ENCODE measurements around the gene KIF25. TPM values are rescaled to one million over a fixed set of nuclear protein-coding genes. Genes with fewer than 3 reads are reported as not detected.

Gene KIF25
- total and polyA plus RNA-seq, 9 donors = 0.32 to 1.2 (median 0.74) TPM; not detected in 4

DNA sequence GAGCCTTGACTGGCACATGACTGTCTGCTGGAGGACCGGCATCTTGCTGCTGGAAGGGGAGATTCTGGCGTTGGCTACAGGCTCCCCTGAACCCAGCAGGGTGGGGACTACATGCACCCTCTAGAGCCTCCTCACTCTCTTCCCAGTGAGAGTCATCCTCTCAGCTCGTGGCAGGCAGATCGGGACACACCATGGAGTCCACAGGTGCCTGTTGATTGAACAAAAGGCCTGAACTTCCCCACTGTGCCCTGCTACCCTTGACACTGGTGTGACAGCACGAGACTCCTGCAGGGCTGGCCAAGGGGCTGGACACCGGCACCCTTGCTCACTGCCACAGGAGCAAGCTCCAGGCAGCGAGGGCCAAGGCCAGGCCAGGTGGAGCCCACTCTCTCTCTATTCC lies 73.3 kb downstream of the KIF25 start:
- Histone ChIP-seq H3K36me3 (no peaks in the 10 kb centered on the region), H3K4me1 (ENCODE audit: insufficient read depth) (no peaks in the 10 kb centered on the region), H3K4me3 (no peak overlapping the region), H3K27ac (no peak overlapping the region), H3K27me3 (no peaks in the 10 kb centered on the region), H3K9me3 (no peaks in the 10 kb centered on the region)
- TF ChIP-seq, protein P1, sequence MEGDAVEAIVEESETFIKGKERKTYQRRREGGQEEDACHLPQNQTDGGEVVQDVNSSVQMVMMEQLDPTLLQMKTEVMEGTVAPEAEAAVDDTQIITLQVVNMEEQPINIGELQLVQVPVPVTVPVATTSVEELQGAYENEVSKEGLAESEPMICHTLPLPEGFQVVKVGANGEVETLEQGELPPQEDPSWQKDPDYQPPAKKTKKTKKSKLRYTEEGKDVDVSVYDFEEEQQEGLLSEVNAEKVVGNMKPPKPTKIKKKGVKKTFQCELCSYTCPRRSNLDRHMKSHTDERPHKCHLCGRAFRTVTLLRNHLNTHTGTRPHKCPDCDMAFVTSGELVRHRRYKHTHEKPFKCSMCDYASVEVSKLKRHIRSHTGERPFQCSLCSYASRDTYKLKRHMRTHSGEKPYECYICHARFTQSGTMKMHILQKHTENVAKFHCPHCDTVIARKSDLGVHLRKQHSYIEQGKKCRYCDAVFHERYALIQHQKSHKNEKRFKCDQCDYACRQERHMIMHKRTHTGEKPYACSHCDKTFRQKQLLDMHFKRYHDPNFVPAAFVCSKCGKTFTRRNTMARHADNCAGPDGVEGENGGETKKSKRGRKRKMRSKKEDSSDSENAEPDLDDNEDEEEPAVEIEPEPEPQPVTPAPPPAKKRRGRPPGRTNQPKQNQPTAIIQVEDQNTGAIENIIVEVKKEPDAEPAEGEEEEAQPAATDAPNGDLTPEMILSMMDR (IDR thresholded peaks at IDR 0.05) = no peak
- no peak for TF ChIP-seq POLR2A (IDR thresholded peaks at IDR 0.05)
- no peak for TF ChIP-seq EP300 (IDR thresholded peaks at IDR 0.05)
- WGBS, 3 donors = 54 to 66% (median 62%) methylated on average over 7 of the region's 7 CpGs
- DNase-seq = no peak
- intact Hi-C loops (cut with DNase I) = no loop called here

DNA sequence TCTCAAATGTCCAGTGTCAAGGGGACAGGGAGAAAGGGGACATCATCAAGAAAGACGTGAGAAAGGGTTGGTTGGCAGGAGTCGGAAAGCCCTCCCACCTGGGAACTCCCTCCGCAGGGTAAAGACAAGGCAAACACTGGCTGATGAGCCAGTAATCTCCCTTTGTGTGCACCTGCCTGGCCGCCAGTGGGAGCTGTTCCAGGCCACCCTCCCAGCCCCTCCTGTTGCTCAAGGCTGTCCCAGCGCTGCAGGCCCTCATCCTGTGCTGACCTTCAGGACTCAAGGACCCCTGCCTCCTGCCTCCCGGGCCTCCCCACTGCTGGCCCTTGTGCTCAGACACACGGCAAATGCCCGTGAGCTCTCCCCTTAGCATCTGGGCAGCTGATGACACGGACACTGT lies 74.1 kb downstream of the KIF25 start:
- WGBS, 3 donors = 50 to 74% (median 54%) methylated on average over 9 of the region's 9 CpGs
- TF ChIP-seq POLR2A (IDR thresholded peaks at IDR 0.05) = no peak
- TF ChIP-seq, protein P1 (IDR thresholded peaks at IDR 0.05) = no peak
- Histone ChIP-seq H3K4me3 (no peak overlapping the region), H3K36me3 (no peaks in the 10 kb centered on the region), H3K4me1 (ENCODE audit: insufficient read depth) (no peaks in the 10 kb centered on the region), H3K9me3 (no peaks in the 10 kb centered on the region), H3K27me3 (no peaks in the 10 kb centered on the region), H3K27ac (no peak overlapping the region)
- intact Hi-C loops (cut with DNase I) = loop anchor here in 1 of 4 donors (2.0 kb wide), 1 partner anchor 45 kb away; no protein-coding TSS in a partner anchor
- no peak for DNase-seq

DNA sequence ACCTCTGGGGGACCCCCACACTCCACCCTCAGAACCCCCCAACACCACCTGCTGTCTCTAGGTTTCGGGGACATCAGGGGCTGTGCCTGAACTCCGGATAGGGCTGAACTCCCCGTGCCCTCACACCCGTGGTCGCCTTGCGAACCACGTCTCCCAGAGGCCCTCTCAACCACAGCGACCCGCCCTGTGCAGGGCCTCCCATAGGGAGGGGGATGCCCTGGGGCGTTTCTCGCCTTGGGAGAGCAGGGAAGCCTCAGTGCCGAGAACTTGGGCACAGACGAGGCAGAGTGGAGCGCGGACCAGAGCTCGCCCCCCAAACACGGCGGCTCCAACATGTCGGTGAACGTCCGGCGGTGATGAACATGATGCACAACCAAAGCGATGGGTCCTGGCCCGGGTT lies 74.8 kb downstream of the KIF25 start:
- H3K27me3 ChIP-seq = no peaks in the 10 kb centered on the region
- no peak for DNase-seq
- WGBS, 3 donors = 90 to 94% (median 93%) methylated on average over 24 of the region's 24 CpGs
- TF ChIP-seq, protein P1 (IDR thresholded peaks at IDR 0.05) = no peak
- no peaks in the 10 kb centered on the region for H3K4me1 ChIP-seq (ENCODE audit: insufficient read depth)
- H3K27ac ChIP-seq = no peak overlapping the region
- H3K36me3 ChIP-seq = no peaks in the 10 kb centered on the region
- no peak overlapping the region for H3K4me3 ChIP-seq
- no peaks in the 10 kb centered on the region for H3K9me3 ChIP-seq
- intact Hi-C loops (cut with DNase I) = loop anchor here in 1 of 4 donors (2.0 kb wide), 1 partner anchor 45 kb away; no protein-coding TSS in a partner anchor

DNA sequence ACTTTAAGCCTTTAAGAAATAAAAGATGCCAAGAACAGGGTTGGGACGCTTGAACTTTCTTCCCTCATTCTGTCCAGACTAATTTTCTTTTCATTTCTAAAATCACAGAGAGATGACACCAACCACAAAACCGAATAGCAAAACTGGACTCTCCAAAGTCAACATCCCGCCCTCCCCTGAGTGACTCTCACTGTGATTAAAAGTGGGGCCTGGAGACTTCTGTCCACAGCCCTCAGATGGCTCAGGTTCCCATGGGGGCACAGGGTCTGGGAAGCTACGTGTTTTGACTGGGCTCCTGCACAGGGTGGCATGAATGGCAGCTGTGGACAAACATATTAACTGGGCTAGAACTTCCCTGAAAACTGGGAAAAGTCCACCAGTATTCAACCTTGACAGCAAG lies 75.3 kb downstream of the KIF25 start:
- Histone ChIP-seq H3K9me3 (no peaks in the 10 kb centered on the region), H3K27ac (no peak overlapping the region), H3K4me1 (ENCODE audit: insufficient read depth) (no peaks in the 10 kb centered on the region), H3K4me3 (no peak overlapping the region), H3K36me3 (no peaks in the 10 kb centered on the region), H3K27me3 (no peaks in the 10 kb centered on the region)
- TF ChIP-seq POLR2A (IDR thresholded peaks at IDR 0.05) (no peak), EP300 (IDR thresholded peaks at IDR 0.05) (no peak)
- TF ChIP-seq, protein P1 (IDR thresholded peaks at IDR 0.05) = no peak
- DNase-seq = no peak
- intact Hi-C loops (cut with DNase I) = loop anchor here in 1 of 4 donors (2.0 kb wide), 1 partner anchor 44 kb away; no protein-coding TSS in a partner anchor
- WGBS, 3 donors = 53 to 70% (median 69%) methylated on average over 4 of the region's 4 CpGs

Measured in ovary (tissue), 9 donors.